22Rv1 (cell line): ENCODE data around the gene SNX24.

ENCODE experiments used
- ZFX ChIP-seq: fragments of 450-650 bp; IDR thresholded peaks from 2 replicates; pipeline ENCODE4 v1.6.1; 2017; ENCODE audit warnings: antibody characterized with exemption, borderline replicate concordance
- TF ChIP-seq, protein P1 (sequence below): fragments of 450-650 bp; IDR thresholded peaks from 2 replicates; pipeline ENCODE4 v1.5.1; 2017; ENCODE audit warnings: mild to moderate bottlenecking

- TF ChIP-seq, protein P1, sequence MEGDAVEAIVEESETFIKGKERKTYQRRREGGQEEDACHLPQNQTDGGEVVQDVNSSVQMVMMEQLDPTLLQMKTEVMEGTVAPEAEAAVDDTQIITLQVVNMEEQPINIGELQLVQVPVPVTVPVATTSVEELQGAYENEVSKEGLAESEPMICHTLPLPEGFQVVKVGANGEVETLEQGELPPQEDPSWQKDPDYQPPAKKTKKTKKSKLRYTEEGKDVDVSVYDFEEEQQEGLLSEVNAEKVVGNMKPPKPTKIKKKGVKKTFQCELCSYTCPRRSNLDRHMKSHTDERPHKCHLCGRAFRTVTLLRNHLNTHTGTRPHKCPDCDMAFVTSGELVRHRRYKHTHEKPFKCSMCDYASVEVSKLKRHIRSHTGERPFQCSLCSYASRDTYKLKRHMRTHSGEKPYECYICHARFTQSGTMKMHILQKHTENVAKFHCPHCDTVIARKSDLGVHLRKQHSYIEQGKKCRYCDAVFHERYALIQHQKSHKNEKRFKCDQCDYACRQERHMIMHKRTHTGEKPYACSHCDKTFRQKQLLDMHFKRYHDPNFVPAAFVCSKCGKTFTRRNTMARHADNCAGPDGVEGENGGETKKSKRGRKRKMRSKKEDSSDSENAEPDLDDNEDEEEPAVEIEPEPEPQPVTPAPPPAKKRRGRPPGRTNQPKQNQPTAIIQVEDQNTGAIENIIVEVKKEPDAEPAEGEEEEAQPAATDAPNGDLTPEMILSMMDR = no peak
- TF ChIP-seq ZFX = no peak
Observed at GRCh38 chr5:122805481-122805880, 39.9 kb upstream of the SNX24 start.
